Trophoblast cell (in vitro differentiated cells and primary cell): Measurements from ENCODE around the gene SH3BP5.

Experiments
- DNase-seq, 2 donors: peaks; one replicate each; pipeline ENCODE4 v3.0.0-alpha.2; 2016
- H2AFZ ChIP-seq: 2 replicates; pipeline ENCODE4 v1.6.1; 2013; ENCODE audit warnings: low read length, moderate library complexity, mild to moderate bottlenecking; ENCODE audit not compliant: insufficient read depth, poor library complexity
- H2AK5ac ChIP-seq: 2 replicates; pipeline ENCODE4 v1.6.1; 2013; ENCODE audit warnings: mild to moderate bottlenecking, low read length
- H2BK120ac ChIP-seq: 2 replicates; pipeline ENCODE4 v1.6.1; 2013; ENCODE audit warnings: low read length, mild to moderate bottlenecking, moderate library complexity; ENCODE audit not compliant: insufficient read depth, poor library complexity
- H2BK12ac ChIP-seq: 2 replicates; pipeline ENCODE4 v1.6.1; 2013; ENCODE audit warnings: mild to moderate bottlenecking, low read length, moderate library complexity
- H2BK5ac ChIP-seq: 2 replicates; pipeline ENCODE4 v1.6.1; 2013; ENCODE audit warnings: low read length, low read depth, moderate library complexity, mild to moderate bottlenecking; ENCODE audit not compliant: poor library complexity
- H3K14ac ChIP-seq: 2 replicates; pipeline ENCODE4 v1.6.1; 2013; ENCODE audit warnings: mild to moderate bottlenecking, low read length
- H3K18ac ChIP-seq: 2 replicates; pipeline ENCODE4 v1.6.1; 2013; ENCODE audit warnings: mild to moderate bottlenecking, low read length
- H3K23ac ChIP-seq: 2 replicates; pipeline ENCODE4 v1.6.1; 2013; ENCODE audit warnings: low read length
- H3K27ac ChIP-seq: 2 replicates; pipeline ENCODE4 v1.5.1; 2013; ENCODE audit warnings: low read depth, mild to moderate bottlenecking, inconsistent platforms, low read length, moderate library complexity
- H3K27me3 ChIP-seq: 2 replicates; pipeline ENCODE4 v1.6.1; 2013; ENCODE audit warnings: inconsistent platforms, mild to moderate bottlenecking, low read length, moderate library complexity; ENCODE audit not compliant: insufficient read depth
- H3K36me3 ChIP-seq, 2 experiments: 1 replicate in 1 of 2; 2 replicates in 1 of 2; pipeline ENCODE4 v1.6.1; 2013; ENCODE audit warnings: low read length in 2 of 2, mild to moderate bottlenecking in 2 of 2, moderate library complexity in 1 of 2; ENCODE audit not compliant: insufficient read depth in 2 of 2, control insufficient read depth in 1 of 2
- H3K4ac ChIP-seq: 2 replicates; pipeline ENCODE4 v1.6.1; 2013; ENCODE audit warnings: low read depth, mild to moderate bottlenecking, low read length, moderate library complexity
- H3K4me1 ChIP-seq, 2 experiments: 1 replicate in 1 of 2; 2 replicates in 1 of 2; pipeline ENCODE4 v1.6.1; 2013; ENCODE audit warnings: low read length in 2 of 2, mild to moderate bottlenecking in 2 of 2, moderate library complexity in 1 of 2; ENCODE audit not compliant: insufficient read depth in 2 of 2, control insufficient read depth in 1 of 2
- H3K4me2 ChIP-seq: 2 replicates; pipeline ENCODE4 v1.6.1; 2013; ENCODE audit warnings: inconsistent platforms, mild to moderate bottlenecking, low read length, moderate library complexity
- H3K4me3 ChIP-seq: 2 replicates; pipeline ENCODE4 v1.5.1; 2013; ENCODE audit warnings: mild to moderate bottlenecking, low read depth, low read length, inconsistent platforms
- H3K79me1 ChIP-seq: one replicate; pipeline ENCODE4 v1.6.1; 2013; ENCODE audit warnings: low read length
- H3K79me2 ChIP-seq: 2 replicates; pipeline ENCODE4 v1.6.1; 2013; ENCODE audit warnings: low read length, mild to moderate bottlenecking; ENCODE audit not compliant: control insufficient read depth, insufficient read depth, poor library complexity
- H3K9ac ChIP-seq: 2 replicates; pipeline ENCODE4 v1.6.1; 2013; ENCODE audit warnings: mild to moderate bottlenecking, low read length
- H3K9me3 ChIP-seq: 2 replicates; pipeline ENCODE4 v1.6.1; 2013; ENCODE audit warnings: low read depth, mild to moderate bottlenecking, control low read depth, inconsistent platforms, low read length; ENCODE audit not compliant: insufficient read depth
- H4K12ac ChIP-seq: 2 replicates; pipeline ENCODE4 v1.6.1; 2013; ENCODE audit warnings: low read depth, mild to moderate bottlenecking, low read length, moderate library complexity
- H4K8ac ChIP-seq: 2 replicates; pipeline ENCODE4 v1.6.1; 2013; ENCODE audit warnings: low read depth, mild to moderate bottlenecking, low read length, moderate library complexity
- H4K91ac ChIP-seq: one replicate; pipeline ENCODE4 v1.6.1; 2013; ENCODE audit warnings: low read depth, mild to moderate bottlenecking, low read length, moderate library complexity
- WGBS: extraction: QIAGEN DNeasy Blood & Tissue Kit; methylation state at CpG from one replicate; pipeline ENCODE4 v1.1.7; 2013; ENCODE audit warnings: missing lambda C conversion rate; ENCODE audit not compliant: insufficient read length, insufficient coverage; ENCODE audit errors: extremely low coverage; 5-methylcytosine and 5-hydroxymethylcytosine counted together

SH3BP5 gene

DNA sequence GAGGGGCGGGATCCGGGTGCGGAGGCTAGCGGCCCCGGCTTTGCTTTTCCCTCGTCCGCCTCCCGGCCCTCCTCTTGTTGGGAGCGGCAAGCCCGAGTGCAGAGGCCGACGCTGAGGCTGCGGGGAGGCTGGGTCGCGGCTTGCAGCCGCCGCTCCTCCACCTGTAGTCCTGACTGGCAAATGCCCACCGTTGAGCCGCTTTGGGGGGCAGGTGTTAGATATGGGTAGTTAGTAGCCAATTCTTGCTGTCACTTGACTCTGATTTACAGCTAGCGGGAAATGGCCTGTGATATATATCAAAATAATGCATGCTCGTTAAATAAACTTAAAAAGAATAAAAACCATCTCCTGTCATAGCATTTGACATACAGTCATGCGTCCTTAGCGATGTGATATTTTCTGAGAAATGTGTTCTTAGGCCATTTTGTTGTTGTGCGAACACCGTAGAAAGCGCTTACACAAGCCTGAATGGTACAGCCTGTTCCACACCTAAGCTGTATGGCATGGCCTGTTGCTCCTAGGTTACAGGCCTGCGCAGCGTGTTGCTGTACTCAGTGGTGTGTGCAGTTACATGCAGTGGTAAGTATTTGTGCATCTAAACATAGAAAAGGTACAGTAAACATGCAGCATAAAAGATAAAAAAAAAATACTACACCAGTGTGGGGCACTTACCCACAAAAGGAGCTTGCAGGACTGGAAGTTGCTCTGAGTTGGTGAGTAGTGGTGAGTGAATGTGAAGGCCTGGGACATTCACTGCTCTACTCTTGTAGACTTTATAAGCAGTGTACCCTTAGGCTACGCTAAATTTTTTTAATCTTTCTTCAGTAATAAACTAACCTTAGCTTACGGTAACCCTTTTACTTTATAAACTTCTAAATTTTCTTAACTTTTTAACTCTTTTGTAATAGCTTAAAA is 125.5 kb downstream of the SH3BP5 start:
- peaks cover 0 to 2% of the 10 kb centered on the region in 2 experiments for H3K4me1 ChIP-seq
- H3K18ac ChIP-seq: peak overlapping the region; percentile 54

DNA sequence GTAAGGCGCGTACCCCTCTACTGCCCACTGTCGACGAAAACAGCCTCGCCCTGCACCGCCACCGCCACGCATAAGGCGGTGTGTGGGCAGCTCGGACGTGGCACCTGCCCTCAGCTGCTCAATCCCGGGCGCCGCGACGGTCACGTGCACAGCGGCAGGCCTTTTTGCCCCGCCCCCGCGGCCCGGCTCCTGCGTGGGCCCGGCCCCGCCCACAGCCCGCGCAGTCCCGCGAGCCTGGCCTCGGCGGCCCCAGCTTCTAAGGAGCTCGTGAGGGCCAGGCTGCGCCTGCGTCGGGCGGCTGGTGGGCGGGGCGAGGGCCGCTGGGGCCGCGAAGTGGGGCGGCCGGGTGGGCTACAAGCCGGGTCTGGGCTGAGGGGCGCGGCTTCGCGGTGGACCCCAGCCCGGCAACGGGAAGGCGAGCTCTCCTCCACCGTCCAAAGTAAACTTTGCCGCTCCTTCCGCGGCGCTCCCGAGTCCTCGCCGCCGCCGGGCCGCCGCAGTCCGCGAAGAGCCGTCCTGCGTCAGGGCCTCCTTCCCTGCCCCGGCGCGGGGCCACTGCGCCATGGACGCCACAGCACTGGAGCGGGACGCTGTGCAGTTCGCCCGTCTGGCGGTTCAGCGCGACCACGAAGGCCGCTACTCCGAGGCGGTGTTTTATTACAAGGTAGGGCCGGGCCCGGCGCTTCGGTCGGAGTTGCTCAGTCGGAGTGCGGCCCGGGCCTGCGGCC is 126.3 kb downstream of the SH3BP5 start, which contains the start of gene CAPN7:
Gene CAPN7, plus strand, starts transcription at position 313 of the 728 bp plus-strand sequence. Its CDS starts 250 bp downstream, at position 563.
- Histone ChIP-seq H3K23ac (peak within 1 kb of the TSS; percentile 8), H3K27ac (peak within 1 kb of the TSS; percentile 72), H4K12ac (peak within 1 kb of the TSS; percentile 79), H3K4ac (peak within 1 kb of the TSS; percentile 38), H3K9me3 (no peaks in the 10 kb centered on the region), H2AFZ (peak within 1 kb of the TSS; percentile 79), H3K79me1 (peaks cover 6% of the 10 kb centered on the region), H2BK12ac (no peak within 1 kb of the TSS), H3K4me2 (peak within 1 kb of the TSS; percentile 85), H3K18ac (peak within 1 kb of the TSS; percentile 54), H4K91ac (peak within 1 kb of the TSS; percentile 70), H2BK120ac (peak within 1 kb of the TSS; percentile 26), H3K36me3 (peaks cover 0 to 2% of the 10 kb centered on the region in 2 experiments), H2AK5ac (no peak within 1 kb of the TSS), H2BK5ac (peak within 1 kb of the TSS; percentile 50), H3K27me3 (no peaks in the 10 kb centered on the region), H4K8ac (peak within 1 kb of the TSS; percentile 90), H3K4me3 (peak within 1 kb of the TSS; percentile 96), H3K14ac (peak within 1 kb of the TSS; percentile 75), H3K79me2 (peaks cover 8% of the 10 kb centered on the region), H3K9ac (peak within 1 kb of the TSS; percentile 98), H3K4me1 (peaks cover 0 to 2% of the 10 kb centered on the region in 2 experiments)
- DNase-seq: peak; percentile 95 to 99
- no CpG with 5 or more reads among the region's 92 CpGs for WGBS

More for the DNA sequence above, 125.5 kb downstream of the SH3BP5 start:
- Histone ChIP-seq H3K9me3 (no peaks in the 10 kb centered on the region), H3K27me3 (no peaks in the 10 kb centered on the region), H2AFZ (peak overlapping the region; percentile 79), H4K8ac (peak overlapping the region; percentile 90), H3K4me2 (peak overlapping the region; percentile 85), H3K4ac (peak overlapping the region; percentile 38), H2BK120ac (peak overlapping the region; percentile 26), H4K12ac (no peak overlapping the region), H3K4me3 (peak overlapping the region; percentile 96), H4K91ac (peak overlapping the region; percentile 70), H3K9ac (peak overlapping the region; percentile 98), H2BK5ac (peak overlapping the region; percentile 50), H3K79me2 (peaks cover 8% of the 10 kb centered on the region), H2BK12ac (no peak overlapping the region), H3K79me1 (peaks cover 6% of the 10 kb centered on the region), H3K23ac (no peak overlapping the region), H2AK5ac (no peak overlapping the region), H3K27ac (peak overlapping the region; percentile 72), H3K36me3 (peaks cover 2 to 3% of the 10 kb centered on the region in 2 experiments), H3K14ac (peak overlapping the region; percentile 75)
- DNase-seq: peak; percentile 12 to 52
- 100% methylated on average over 1 of the region's 30 CpGs for WGBS

DNA sequence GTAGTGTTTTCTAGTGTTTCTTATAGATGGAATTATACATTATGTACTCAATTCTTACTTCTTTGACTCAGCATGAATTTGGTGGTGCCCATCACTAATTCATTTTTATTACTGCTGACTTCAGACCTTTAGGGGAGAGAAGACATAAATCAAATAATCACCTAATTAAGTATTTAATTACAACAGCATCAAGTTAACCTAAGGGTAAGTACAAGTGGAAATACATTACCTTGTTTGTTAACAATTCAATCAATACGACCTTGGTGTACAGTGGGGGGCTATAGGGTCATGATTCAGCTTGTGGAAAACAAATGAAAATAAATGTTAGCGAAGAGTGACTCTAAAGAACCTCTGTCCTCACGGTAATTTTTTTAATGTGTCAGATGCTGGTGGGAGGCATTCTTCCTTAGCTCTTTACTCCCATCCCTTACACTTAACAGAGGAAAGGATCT is 126.9 kb downstream of the SH3BP5 start:
- Histone ChIP-seq H3K23ac (no peak overlapping the region), H3K27me3 (no peaks in the 10 kb centered on the region), H3K4me1 (peaks cover 0 to 2% of the 10 kb centered on the region in 2 experiments), H2AFZ (peak overlapping the region; percentile 7), H3K14ac (no peak overlapping the region), H2BK5ac (no peak overlapping the region), H4K12ac (no peak overlapping the region), H3K9ac (peak overlapping the region; percentile 42), H3K79me1 (peaks cover 6% of the 10 kb centered on the region), H3K9me3 (no peaks in the 10 kb centered on the region), H3K18ac (no peak overlapping the region), H4K8ac (peak overlapping the region; percentile 3), H3K4ac (no peak overlapping the region), H3K4me2 (peak overlapping the region; percentile 85), H2AK5ac (no peak overlapping the region), H3K4me3 (peak overlapping the region; percentile 96), H4K91ac (no peak overlapping the region), H2BK12ac (no peak overlapping the region), H3K79me2 (peaks cover 8% of the 10 kb centered on the region), H2BK120ac (no peak overlapping the region), H3K27ac (no peak overlapping the region), H3K36me3 (no peaks in the 10 kb centered on the region)
- DNase-seq: no peak
- no CpG with 5 or more reads among the region's 3 CpGs for WGBS
